Loucy (cell line): ENCODE measurements around the gene CYGB.

Source experiments
- H2AFZ ChIP-seq: fragments of 200-600 bp; sonication (generic); 2 replicates; pipeline ENCODE4 v1.6.0; 2016; ENCODE audit warnings: antibody characterized with exemption, mild to moderate bottlenecking, low read length, moderate library complexity
- H3F3A ChIP-seq: fragments of 200-600 bp; 2 replicates; pipeline ENCODE4 v1.6.0; 2016; ENCODE audit warnings: antibody characterized with exemption, low read depth, mild to moderate bottlenecking
- H3K27me3 ChIP-seq: fragments of 200-600 bp; sonication (generic); 2 replicates; pipeline ENCODE4 v1.6.1; 2014; ENCODE audit warnings: low read length, mild to moderate bottlenecking; ENCODE audit not compliant: insufficient read depth, poor library complexity, severe bottlenecking
- H3K36me3 ChIP-seq: fragments of 200-600 bp; sonication (generic); 2 replicates; pipeline ENCODE4 v1.6.1; 2016; ENCODE audit warnings: low read length; ENCODE audit not compliant: insufficient read depth
- H3K4me1 ChIP-seq: fragments of 200-600 bp; sonication (generic); 2 replicates; pipeline ENCODE4 v1.5.1; 2014; ENCODE audit warnings: low read length, mild to moderate bottlenecking; ENCODE audit not compliant: insufficient read depth, poor library complexity, severe bottlenecking
- H3K4me2 ChIP-seq: fragments of 200-600 bp; sonication (generic); 2 replicates; pipeline ENCODE4 v1.6.0; 2014; ENCODE audit warnings: antibody characterized with exemption, low read length, low read depth, mild to moderate bottlenecking; ENCODE audit not compliant: poor library complexity, severe bottlenecking
- H3K4me3 ChIP-seq: fragments of 200-600 bp; sonication (generic); 2 replicates; pipeline ENCODE4 v1.5.1; 2014; ENCODE audit warnings: low read length, mild to moderate bottlenecking, mixed read lengths; ENCODE audit not compliant: poor library complexity, severe bottlenecking
- H3K79me2 ChIP-seq: fragments of 200-600 bp; sonication (generic); 2 replicates; pipeline ENCODE4 v1.6.1; 2014; ENCODE audit warnings: low read length; ENCODE audit not compliant: insufficient read depth
- H3K9ac ChIP-seq: fragments of 200-600 bp; sonication (generic); 2 replicates; pipeline ENCODE4 v1.6.0; 2014; ENCODE audit warnings: mild to moderate bottlenecking, low read depth, low read length, moderate library complexity; ENCODE audit not compliant: poor library complexity, severe bottlenecking
- H3K9me2 ChIP-seq: fragments of 200-600 bp; sonication (generic); replicated peaks from 2 replicates; pipeline ENCODE4 v1.6.1; 2016; ENCODE audit warnings: low read depth, low read length, mixed read lengths
- H3K9me3 ChIP-seq: fragments of 200-600 bp; sonication (generic); 2 replicates; pipeline ENCODE4 v1.6.1; 2014; ENCODE audit warnings: mild to moderate bottlenecking, antibody characterized with exemption, low read length, low read depth; ENCODE audit not compliant: insufficient read depth
- H4K20me1 ChIP-seq: fragments of 200-600 bp; sonication (generic); 2 replicates; pipeline ENCODE4 v1.6.0; 2014; ENCODE audit warnings: antibody characterized with exemption, low read length, mild to moderate bottlenecking; ENCODE audit not compliant: insufficient read depth, poor library complexity, severe bottlenecking
- EZH2phosphoT487 ChIP-seq: fragments of 200-600 bp; IDR thresholded peaks from 2 replicates; pipeline ENCODE4 v1.6.1; 2018; ENCODE audit warnings: antibody characterized with exemption, mild to moderate bottlenecking, moderate library complexity, borderline replicate concordance
- TF ChIP-seq, protein P1 (sequence below): fragments of 200-600 bp; sonication (generic); conservative IDR thresholded peaks from 2 replicates; pipeline ENCODE4 v1.5.1; 2014; ENCODE audit warnings: mild to moderate bottlenecking, antibody characterized with exemption, low read length

CYGB gene

DNA sequence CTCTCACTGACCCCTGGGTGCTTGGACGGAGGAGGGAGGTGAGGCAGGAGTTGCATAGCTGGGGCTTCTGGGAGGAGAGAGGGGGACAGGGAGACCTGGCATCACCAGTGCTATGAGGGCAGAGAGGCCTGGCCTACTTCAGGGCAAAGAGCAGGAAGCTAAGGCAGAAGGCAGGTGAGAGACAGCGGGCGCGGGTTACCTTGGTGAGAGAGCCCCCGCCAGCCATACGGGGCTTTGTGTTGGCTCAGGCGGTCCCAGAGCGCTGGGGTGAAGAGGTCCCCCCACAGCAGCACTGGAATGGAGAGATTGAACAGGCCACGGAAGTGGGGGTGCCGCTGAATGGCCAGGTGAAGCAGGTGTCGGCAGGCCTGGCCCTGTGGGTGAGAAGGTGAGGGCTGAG lies 36.7 kb upstream of the CYGB start:
- H2AFZ ChIP-seq: no peak overlapping the region
- no peaks in the 10 kb centered on the region for H4K20me1 ChIP-seq
- H3K4me2 ChIP-seq: no peak overlapping the region
- H3K9me2 ChIP-seq: no peaks in the 10 kb centered on the region
- no peaks in the 10 kb centered on the region for H3K36me3 ChIP-seq
- peaks cover 5% of the 10 kb centered on the region for H3K4me1 ChIP-seq
- no peaks in the 10 kb centered on the region for H3K9me3 ChIP-seq
- H3K9ac ChIP-seq: no peak overlapping the region
- no peaks in the 10 kb centered on the region for H3K79me2 ChIP-seq
- H3F3A ChIP-seq: no peaks in the 10 kb centered on the region
- H3K27me3 ChIP-seq: no peaks in the 10 kb centered on the region
- no peak overlapping the region for H3K4me3 ChIP-seq
- TF ChIP-seq EZH2phosphoT487: no peak
- TF ChIP-seq, protein P1, sequence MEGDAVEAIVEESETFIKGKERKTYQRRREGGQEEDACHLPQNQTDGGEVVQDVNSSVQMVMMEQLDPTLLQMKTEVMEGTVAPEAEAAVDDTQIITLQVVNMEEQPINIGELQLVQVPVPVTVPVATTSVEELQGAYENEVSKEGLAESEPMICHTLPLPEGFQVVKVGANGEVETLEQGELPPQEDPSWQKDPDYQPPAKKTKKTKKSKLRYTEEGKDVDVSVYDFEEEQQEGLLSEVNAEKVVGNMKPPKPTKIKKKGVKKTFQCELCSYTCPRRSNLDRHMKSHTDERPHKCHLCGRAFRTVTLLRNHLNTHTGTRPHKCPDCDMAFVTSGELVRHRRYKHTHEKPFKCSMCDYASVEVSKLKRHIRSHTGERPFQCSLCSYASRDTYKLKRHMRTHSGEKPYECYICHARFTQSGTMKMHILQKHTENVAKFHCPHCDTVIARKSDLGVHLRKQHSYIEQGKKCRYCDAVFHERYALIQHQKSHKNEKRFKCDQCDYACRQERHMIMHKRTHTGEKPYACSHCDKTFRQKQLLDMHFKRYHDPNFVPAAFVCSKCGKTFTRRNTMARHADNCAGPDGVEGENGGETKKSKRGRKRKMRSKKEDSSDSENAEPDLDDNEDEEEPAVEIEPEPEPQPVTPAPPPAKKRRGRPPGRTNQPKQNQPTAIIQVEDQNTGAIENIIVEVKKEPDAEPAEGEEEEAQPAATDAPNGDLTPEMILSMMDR: no peak

DNA sequence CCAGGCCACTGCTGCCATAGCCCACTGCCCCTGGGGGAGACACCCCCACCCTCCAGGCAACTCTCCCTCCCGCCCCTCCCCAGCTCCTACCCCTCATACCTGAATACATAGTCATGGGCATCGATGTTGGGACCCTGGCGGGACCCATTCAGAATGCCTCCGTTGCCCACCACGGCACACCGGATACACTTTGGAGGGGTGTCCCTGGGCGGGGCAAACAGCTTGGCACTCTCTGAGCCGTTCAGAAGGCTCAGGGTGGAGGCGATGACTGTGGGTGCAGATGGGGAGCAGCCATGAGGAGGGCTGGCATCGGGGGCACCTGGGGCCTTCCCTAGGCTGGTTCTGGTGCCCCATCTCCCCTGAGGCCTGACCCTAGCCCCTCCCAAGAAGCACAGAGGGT lies 35.6 kb upstream of the CYGB start:
- Histone ChIP-seq H2AFZ (no peak overlapping the region), H3K4me3 (no peak overlapping the region), H3K4me1 (peaks cover 5% of the 10 kb centered on the region), H3K36me3 (no peaks in the 10 kb centered on the region), H3K9ac (no peak overlapping the region), H3K9me2 (no peaks in the 10 kb centered on the region), H4K20me1 (no peaks in the 10 kb centered on the region), H3K27me3 (no peaks in the 10 kb centered on the region), H3K4me2 (no peak overlapping the region), H3K79me2 (no peaks in the 10 kb centered on the region), H3K9me3 (no peaks in the 10 kb centered on the region), H3F3A (no peaks in the 10 kb centered on the region)
- no peak for TF ChIP-seq EZH2phosphoT487
- TF ChIP-seq, protein P1: no peak

DNA sequence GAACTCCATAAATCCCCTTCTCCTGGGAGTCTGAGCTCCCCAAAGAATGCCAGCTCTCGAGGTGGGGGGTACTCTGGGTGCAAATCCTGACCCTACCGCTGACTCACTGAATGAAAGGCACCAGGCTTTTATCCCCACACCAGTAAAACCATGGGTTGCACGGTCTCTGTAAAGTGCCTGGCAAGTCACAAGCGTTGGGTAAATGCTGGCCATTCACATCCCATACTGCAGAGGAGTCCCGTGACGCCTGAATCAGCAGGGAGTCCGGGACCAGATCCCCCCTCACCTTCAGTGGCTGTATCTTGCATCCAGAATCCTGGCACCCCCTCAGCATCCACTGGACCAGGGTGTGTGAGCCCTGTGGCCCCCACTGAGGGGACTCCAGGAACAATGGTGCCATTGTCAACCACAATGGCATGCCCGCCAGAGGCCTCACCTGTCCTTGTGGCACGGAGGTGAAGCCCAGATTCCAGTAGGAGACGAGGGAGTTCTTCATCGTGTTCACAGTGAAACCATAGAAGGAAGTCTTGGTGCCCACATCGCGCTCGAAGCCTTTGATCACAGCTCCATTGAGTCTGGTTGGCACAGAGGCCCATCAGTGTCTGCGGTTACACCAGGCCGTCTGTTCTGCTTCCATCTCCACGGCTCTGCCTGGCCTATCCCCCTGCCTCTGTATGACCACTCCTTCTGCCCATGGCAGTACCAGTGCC lies 34.8 kb upstream of the CYGB start:
- Histone ChIP-seq H3K9me2 (no peaks in the 10 kb centered on the region), H3K4me3 (no peak overlapping the region), H3K9ac (no peak overlapping the region), H2AFZ (no peak overlapping the region), H3K4me2 (no peak overlapping the region), H4K20me1 (peaks cover 4% of the 10 kb centered on the region), H3K9me3 (no peaks in the 10 kb centered on the region), H3K36me3 (no peaks in the 10 kb centered on the region), H3K79me2 (no peaks in the 10 kb centered on the region), H3K4me1 (peaks cover 5% of the 10 kb centered on the region), H3F3A (no peaks in the 10 kb centered on the region), H3K27me3 (no peaks in the 10 kb centered on the region)
- TF ChIP-seq, protein P1: no peak
- TF ChIP-seq EZH2phosphoT487: no peak
